Caki2 (cell line): ENCODE data around the gene CELA1. TPM values are rescaled to one million over a fixed set of nuclear protein-coding genes. Genes with fewer than 3 reads are reported as not detected.
"Not testable (repeated sequence)": the region's sequence is repeated elsewhere in the genome, so short reads cannot be mapped to it uniquely, and the experiment has no call there.

Experiments
- DNase-seq: peaks from one replicate; pipeline ENCODE4 v3.0.0-alpha.2; 2015; ENCODE audit warnings: low read depth
- in situ Hi-C: cut with HindIII; loops from 2 replicates; pipeline ENCODE4 v1.10.0; 2016; ENCODE audit warnings: low sequenced_read_pairs, low pct_unique_long_range_greater_than_20kb, mixed read lengths
- total RNA-seq: library from RNA; depleted of rRNA; stranded (reverse); fragments of >200 nt; shearing (Covaris generic); gene quantifications from 2 replicates; pipeline ENCODE4 v1.2.3, GENCODE V29; 2014; ENCODE audit warnings: low replicate concordance

The CELA1 gene
- total RNA-seq, 1 experiment from 2014 or later, result not detected

GRCh38 chr12:51358496-51358895 is 12.0 kb upstream of the CELA1 start:
- in situ Hi-C loops, result no loop called here
- no peak for DNase-seq

- in situ Hi-C loops, result no loop called here
Observed at GRCh38 chr12:51357374-51358047, 11.0 kb upstream of the CELA1 start.

GRCh38 chr12:51351913-51352532 is 5.5 kb upstream of the CELA1 start:
- DNase-seq, result peak; percentile 26
- in situ Hi-C loops, result no loop called here

More at GRCh38 chr12:51357374-51358047, 11.0 kb upstream of the CELA1 start:
- no peak for DNase-seq

GRCh38 chr12:51349026-51349425 is 2.5 kb upstream of the CELA1 start:
- in situ Hi-C loops, result no loop called here
- no peak for DNase-seq

- in situ Hi-C loops, result no loop called here
- DNase-seq, result no peak
Observed at GRCh38 chr12:51348116-51348515, 1.6 kb upstream of the CELA1 start.

GRCh38 chr12:51345681-51346080 is 798 bp downstream of the CELA1 start:
- DNase-seq, result no peak
- in situ Hi-C loops, result no loop called here

- in situ Hi-C loops, result no loop called here
- DNase-seq, result no peak
Observed at GRCh38 chr12:51343201-51343600, 3.3 kb downstream of the CELA1 start.

- in situ Hi-C loops, result no loop called here
Observed at GRCh38 chr12:51342416-51342815, 4.1 kb downstream of the CELA1 start.

GRCh38 chr12:51341251-51342007 is 5.0 kb downstream of the CELA1 start:
- in situ Hi-C loops, result no loop called here
- DNase-seq, result peak; percentile 74

More at GRCh38 chr12:51342416-51342815, 4.1 kb downstream of the CELA1 start:
- DNase-seq, result no peak

- no peak for DNase-seq
- in situ Hi-C loops, result no loop called here
Observed at GRCh38 chr12:51339750-51340149, 6.7 kb downstream of the CELA1 start.

GRCh38 chr12:51337336-51337735 is 9.1 kb downstream of the CELA1 start:
- DNase-seq, in situ Hi-C loops: not testable (repeated sequence)

- in situ Hi-C loops, result no loop called here
Observed at GRCh38 chr12:51335931-51336330, 10.5 kb downstream of the CELA1 start.

GRCh38 chr12:51334764-51335163 is 11.7 kb downstream of the CELA1 start:
- in situ Hi-C loops, result no loop called here
- no peak for DNase-seq

More at GRCh38 chr12:51335931-51336330, 10.5 kb downstream of the CELA1 start:
- DNase-seq, result no peak

GRCh38 chr12:51333536-51333935 is 12.9 kb downstream of the CELA1 start:
- in situ Hi-C loops, result no loop called here
- DNase-seq, result no peak

- no peak for DNase-seq
- in situ Hi-C loops, result no loop called here
Observed at GRCh38 chr12:51330186-51330585, 16.3 kb downstream of the CELA1 start.

- no peak for DNase-seq
- in situ Hi-C loops, result no loop called here
Observed at GRCh38 chr12:51329742-51330141, 16.7 kb downstream of the CELA1 start.

- in situ Hi-C loops, result no loop called here
- DNase-seq, result no peak
Observed at GRCh38 chr12:51328587-51328986, 17.9 kb downstream of the CELA1 start.

- in situ Hi-C loops, result no loop called here
- peak; percentile 30 for DNase-seq
Observed at GRCh38 chr12:51326698-51327439, 19.6 kb downstream of the CELA1 start.

- DNase-seq, result no peak
- in situ Hi-C loops, result no loop called here
Observed at GRCh38 chr12:51324953-51325352, 21.5 kb downstream of the CELA1 start.
